HG02571 (cell line): Measurements from ENCODE around the gene CTU1.

ENCODE experiments used
- ATAC-seq: cut with Tn5 transposase; IDR thresholded peaks from one replicate; pipeline ENCODE4 v1.9.1; 2021; ENCODE audit warnings: mild to moderate bottlenecking, moderate library complexity; ENCODE audit not compliant: unreplicated experiment

The CTU1 gene

DNA sequence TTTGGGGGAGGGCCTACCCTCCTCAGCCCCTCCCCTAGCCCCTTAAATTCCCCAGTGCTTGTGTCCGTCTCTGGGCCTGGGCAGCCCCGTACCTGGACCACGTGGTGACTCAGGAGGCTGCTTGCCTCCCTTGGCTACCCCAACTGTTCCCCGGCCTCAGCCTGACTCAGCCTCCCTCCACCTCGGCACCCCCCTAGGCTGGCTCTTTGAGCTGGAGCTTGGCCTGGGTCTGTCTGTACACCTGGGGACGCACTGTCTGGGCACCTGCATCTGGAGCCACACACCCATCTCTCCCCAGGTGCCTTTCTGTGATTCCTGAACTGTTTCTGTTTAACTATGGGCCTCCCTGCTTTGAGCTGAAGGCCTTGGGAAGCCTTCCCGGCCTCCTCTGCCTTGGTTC lies 23.7 kb downstream of the CTU1 start:
- ATAC-seq: no peak

GRCh38 chr19:51083783-51084182 lies 24.4 kb downstream of the CTU1 start:
- ATAC-seq: no peak

DNA sequence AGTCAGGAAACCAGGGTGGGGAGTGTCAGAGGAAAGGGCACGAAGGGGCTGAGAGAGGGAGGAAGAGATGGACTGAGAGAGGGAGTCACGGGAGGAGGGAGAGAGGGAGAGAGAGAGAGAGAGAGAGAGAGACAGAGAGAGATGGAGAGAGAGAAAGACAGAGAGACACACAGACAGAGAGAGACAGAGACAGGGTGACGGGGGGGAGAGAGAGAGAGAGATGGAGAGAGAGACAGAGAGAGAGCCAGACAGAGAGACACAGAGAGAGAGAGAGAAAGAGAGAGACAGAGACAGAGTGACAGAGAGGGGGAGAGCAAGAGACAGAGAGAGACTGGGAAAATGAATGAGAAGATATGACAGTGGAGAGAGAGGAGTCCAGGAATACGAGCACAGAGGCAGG lies 25.0 kb downstream of the CTU1 start:
- ATAC-seq: no peak

DNA sequence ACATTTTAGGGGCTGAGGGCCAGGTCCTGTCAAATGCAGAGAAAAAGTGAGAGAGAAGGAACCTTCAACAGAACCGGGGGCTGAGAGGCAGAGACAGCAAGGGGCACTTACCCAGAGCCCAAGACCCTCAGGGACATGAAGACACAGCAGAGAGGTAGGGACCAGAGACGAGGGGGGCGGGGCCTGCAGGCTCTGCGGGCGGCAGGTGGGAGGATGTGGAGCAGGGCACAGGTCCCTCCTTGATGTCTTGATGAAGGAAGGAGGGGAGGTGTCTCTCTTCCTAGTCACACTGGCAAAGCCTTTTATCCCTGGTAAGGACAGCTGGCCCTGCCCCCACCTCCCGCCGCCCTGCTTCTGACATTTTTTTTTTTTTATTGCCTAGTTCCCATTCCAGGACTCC lies 25.6 kb downstream of the CTU1 start, which contains the start of gene KLK14:
KLK14 (minus strand) TSS at position 277 of the 400 bp plus-strand sequence; CDS start at position 4, 273 bp downstream.
- no peak for ATAC-seq

DNA sequence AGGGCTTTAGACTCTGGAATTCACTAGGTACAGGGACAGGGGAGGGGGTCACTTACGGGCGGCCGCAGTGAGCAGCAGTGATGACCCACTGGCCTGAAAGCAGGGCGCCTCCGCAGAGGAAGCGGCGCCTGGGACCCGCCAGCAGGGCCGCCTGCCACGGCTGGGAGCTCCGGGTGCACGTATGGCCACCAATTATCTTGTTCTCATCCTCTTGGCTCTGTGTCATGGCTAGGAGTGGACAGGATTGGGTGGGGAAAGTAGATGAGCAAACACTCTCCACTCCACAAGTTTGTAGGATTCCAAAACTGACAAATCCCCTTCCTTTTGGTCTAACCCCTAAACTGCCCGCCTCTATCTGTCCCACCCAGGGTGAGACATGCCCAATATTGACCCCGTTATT lies 26.7 kb downstream of the CTU1 start:
- ATAC-seq: no peak

DNA sequence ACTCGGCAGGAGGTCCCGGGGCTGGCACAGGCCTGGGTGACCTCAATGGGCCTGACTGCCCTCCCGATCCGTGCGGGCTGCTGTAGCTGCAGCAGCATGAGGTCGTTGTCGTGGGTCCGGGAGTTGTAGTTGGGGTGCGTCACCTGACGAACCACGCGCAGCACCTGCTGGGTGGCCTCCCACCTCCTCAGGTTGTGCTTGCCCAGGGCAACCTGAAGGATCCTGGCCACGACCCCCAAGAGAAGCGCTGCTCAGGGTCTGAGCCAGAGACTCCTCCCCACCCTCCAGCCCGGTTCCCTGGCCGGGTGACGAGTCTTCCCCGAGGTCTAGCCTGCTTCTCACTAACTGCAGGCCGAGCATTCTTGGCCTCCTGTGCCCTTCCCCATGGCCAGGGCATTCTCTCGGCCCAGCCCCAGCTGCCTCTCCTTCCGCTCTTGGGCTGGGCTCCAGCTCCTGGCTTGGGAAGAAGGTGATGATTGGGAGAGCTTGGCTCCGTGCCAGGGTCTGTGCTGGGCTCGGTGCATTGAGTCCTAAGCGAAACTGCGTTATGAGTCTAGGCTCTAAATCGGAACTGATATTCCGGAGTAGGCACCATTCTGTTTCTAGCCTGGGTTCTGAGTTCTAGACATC lies 28.6 kb downstream of the CTU1 start:
- ATAC-seq: no peak

DNA sequence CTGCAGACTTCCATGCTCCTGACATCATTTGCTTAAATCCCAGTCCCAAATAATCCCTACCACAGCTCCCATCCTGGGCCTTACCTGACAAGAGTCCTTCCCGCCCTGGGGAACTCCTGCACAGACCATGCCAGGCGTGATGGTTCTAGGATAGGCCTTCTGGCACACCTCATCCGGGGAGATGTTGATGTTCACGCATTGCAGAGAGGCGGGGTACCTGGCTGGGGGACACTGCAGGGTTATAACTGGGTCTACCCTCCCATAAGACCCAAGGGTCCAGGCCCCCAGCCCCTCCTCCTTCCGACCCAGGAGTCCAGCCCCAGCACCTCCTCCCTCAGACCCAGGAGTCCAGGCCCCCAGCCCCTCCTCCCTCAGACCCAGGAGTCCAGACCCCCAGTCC lies 29.5 kb downstream of the CTU1 start:
- no peak for ATAC-seq

GRCh38 chr19:51078104-51078503 lies 30.1 kb downstream of the CTU1 start:
- ATAC-seq: no peak

DNA sequence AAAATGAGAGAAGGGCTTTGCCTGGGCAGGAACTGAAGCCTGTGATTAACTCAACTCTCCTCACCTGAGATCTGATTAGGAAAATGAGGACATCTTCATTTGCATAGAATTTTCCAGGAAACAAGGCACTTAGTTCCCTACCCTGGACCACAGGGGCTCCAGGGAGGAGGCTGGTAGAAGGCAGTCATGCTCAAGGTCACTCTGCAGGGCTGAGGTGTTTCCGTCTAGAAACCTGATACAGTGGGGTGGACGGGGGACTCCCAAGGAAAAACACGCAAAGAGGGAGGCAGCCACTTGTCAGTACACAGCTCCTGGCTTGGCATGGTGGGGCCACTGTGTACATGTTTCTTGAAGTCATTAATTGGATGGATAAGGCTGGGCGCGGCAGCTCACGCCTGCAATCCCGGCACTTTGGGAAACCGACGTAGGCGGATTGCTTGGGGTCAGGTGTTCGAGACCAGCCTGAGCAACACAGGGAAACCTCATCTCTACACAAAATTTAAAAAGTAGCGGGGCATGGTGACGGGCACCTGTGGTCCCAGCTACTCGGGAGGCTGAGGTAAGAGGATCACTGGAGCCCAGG lies 31.5 kb downstream of the CTU1 start:
- ATAC-seq: no peak

DNA sequence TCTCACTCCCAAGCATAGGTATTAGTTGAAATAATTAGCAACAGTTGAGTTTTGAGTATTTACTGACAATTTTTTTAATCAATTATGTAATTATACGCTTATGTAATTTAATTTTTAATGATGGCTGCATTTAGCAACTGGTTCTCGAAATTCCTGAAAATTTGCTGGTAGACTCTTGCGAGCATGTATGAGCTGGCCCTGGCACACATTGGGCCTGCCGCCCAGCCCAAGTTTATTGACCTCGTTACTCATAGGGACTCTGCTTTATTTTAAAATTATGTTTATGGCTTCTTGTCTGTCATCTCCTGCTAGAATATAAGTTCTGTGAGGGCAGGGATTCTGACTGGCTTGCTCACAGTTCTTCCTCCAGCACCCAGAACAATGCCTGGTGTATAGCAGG lies 32.2 kb downstream of the CTU1 start:
- no peak for ATAC-seq

GRCh38 chr19:51071095-51071405 lies 37.2 kb downstream of the CTU1 start:
- no peak for ATAC-seq

DNA sequence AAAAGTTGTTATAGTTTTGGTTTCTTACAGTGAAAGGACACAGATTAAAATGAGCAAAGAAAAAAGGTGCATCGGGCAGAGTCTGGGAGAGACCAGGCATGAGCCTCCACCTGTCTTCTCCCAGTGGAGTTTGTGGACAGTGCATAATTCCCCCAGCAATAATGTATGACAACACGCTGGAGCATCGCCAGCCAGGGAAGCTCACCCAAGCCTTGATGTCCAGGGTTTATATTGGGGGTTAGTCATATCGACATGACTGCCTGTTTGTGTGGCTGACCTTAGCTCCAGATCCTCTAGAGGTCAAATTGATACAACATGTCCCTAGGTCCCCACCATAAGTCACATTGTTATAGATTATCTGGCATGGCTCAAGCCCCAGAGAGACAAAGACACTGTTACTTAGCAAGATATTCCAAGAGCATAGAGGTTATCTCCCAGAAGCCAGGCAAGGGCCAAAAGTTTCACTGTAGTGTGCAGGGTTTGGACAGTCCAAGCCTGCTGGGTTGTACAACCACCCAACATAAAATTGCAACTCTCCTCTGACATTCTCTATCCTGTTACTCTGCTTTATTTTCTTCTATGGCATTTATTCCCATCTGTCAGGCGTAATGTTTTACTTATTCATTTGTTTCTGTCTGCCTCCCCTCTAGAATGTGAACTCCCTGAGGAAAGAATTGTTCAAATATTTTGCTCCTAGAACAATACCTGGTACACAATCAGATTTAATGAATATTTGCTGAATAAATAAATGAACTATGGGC lies 37.7 kb downstream of the CTU1 start:
- ATAC-seq: no peak

GRCh38 chr19:51066393-51067186 lies 41.6 kb downstream of the CTU1 start:
- ATAC-seq: no peak

DNA sequence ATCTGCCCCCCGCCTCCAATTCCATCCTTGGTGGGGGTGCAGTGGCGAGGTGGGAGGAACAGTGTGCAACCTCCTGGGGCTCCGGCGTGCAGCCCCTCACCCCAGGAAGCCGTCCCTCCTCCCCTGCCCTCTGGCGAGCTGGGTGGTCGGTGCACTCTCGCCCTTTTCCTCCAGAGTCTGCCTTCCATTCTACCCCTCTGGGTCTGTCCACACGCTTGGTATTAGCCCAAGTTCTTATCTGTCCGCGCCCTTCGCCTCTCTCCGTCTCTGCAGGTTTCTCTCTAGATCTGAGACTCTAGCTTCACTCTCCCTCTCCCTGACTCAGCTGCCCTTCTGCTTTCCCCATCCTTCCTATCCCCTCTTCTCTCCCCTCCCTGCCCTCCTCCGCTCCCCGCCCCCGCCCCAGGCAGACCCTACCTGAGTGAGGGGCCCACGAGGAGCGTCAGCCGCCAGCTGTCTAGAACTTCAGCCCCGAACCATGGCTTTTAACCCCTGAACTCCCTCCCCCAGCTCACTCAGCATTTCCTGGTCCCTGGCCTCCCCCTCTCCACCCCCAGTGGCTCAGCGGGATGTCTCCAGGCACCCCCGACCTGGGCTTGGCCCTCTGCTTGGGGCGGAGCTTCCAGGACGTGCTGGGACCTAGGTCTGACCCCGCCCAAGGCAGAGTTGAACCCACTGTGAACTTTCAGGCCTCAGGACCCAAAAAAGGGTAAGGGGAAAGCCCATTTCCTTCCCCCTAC lies 42.8 kb downstream of the CTU1 start:
- no peak for ATAC-seq

GRCh38 chr19:51064534-51065220 lies 43.5 kb downstream of the CTU1 start, which contains the start of gene KLK13:
KLK13 (minus strand) TSS chr19:51065092; CDS start chr19:51065067, 25 bp downstream.
- ATAC-seq: no peak

DNA sequence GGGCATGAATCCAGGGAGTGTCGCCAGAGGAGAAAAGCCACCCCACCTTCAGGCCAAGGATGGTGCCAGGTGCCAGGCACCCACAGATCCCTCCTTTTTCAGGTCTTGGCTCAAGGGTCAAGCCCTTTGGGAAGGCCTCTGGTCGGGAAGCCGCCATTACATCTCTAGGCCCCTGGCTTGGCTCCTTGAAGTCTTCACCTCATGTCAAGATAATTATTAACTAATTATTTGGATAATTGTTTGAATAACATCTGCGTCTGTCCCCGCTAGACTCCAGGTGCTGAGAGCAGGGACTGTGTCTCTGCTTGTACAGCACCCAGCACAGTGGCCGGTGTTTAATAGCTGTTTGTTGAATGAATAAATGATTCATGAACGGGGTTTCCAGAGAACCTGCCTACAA lies 44.5 kb downstream of the CTU1 start:
- no peak for ATAC-seq

GRCh38 chr19:51060973-51061372 lies 47.2 kb downstream of the CTU1 start:
- ATAC-seq: no peak

DNA sequence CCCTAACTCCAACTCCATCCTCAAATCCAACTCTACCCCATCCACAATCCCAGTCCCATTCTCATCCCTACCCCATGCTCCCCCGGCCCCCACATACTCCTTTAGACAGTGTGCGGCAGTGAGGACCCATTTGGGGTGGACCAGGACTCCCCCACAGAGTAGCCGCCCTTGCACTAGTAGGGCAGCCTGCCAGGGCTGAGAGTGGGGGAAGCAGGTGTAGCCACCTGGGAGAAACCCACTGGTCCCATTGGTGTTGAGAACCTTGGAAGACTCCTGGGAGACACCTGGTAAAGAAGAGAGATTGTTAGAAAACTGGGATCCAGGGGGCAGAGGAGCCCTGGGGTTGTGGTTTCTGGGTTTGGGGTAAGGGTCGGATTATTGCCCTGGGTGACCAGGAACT lies 47.9 kb downstream of the CTU1 start:
- ATAC-seq: no peak

DNA sequence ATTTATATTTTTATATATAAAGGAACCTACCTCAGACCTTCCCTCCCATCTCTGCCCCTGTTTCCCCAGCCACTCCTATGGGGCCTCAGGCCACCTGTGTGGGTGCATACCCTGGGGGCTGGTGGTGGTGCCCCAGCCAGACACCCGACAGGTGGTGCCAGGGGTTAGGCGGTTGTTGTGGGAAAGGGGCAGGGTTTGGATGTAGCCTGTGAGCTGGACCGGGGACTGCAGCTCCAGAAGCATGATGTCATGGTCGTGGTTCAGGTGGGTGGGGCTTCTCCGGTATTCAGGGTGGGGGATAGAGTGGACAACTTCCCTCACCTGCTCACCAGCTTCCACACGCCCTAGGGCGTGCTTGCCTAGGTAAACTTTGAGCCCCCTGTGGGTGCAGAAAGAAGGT lies 48.5 kb downstream of the CTU1 start:
- no peak for ATAC-seq

DNA sequence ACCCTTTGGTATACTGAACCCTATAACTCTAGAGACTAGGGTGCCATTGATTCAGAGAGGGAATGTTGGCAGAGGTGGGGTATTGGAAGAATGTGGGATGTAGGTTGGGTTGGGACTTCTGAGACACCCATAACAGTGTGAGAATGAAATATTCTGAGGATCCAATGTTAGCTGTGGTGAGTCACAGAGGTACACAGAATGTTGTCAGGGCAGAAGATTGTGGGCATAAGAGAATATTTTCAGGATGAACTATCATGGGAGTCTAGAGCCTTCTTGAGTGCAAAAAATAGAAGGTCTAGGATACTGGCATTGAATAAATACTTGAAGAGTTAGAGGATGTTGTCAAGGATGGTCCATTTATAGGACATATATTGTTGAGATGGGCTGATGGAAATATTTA lies 52.3 kb downstream of the CTU1 start:
- no peak for ATAC-seq
